AG10803 (cell line): Measurements from ENCODE around the gene NDUFAF2.

Experiments used
- DNase-seq: peaks from one replicate; pipeline ENCODE4 v3.0.0; 2010; ENCODE audit warnings: low read depth
- H3K4me3 ChIP-seq: 2 replicates; pipeline ENCODE4 v1.5.1; 2011; ENCODE audit warnings: mild to moderate bottlenecking, low read length, control low read depth
- TF ChIP-seq, protein P1 (sequence below): conservative IDR thresholded peaks from 2 replicates; pipeline ENCODE4 v1.5.1; 2011; ENCODE audit warnings: mild to moderate bottlenecking, low read length, control low read depth, inconsistent platforms

NDUFAF2 gene

DNA sequence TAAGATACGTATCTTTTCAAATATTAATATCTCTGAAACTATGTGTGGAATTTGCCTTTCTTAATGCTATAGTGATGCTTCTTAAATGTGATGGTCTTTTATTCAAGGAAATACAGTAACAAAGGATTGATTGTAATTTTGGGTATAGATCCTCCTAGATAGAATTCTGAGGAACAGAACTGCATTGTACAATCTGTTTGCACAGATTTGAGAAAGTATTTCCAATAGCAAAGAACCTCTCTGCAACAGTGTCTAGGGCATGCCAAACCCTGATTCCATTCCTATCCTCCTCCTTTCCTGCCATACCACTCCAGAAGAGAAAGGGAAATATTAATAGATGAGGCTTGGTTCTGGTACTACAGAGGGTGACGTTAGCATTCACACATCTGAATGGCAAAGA lies 206.9 kb downstream of the NDUFAF2 start:
- TF ChIP-seq, protein P1, sequence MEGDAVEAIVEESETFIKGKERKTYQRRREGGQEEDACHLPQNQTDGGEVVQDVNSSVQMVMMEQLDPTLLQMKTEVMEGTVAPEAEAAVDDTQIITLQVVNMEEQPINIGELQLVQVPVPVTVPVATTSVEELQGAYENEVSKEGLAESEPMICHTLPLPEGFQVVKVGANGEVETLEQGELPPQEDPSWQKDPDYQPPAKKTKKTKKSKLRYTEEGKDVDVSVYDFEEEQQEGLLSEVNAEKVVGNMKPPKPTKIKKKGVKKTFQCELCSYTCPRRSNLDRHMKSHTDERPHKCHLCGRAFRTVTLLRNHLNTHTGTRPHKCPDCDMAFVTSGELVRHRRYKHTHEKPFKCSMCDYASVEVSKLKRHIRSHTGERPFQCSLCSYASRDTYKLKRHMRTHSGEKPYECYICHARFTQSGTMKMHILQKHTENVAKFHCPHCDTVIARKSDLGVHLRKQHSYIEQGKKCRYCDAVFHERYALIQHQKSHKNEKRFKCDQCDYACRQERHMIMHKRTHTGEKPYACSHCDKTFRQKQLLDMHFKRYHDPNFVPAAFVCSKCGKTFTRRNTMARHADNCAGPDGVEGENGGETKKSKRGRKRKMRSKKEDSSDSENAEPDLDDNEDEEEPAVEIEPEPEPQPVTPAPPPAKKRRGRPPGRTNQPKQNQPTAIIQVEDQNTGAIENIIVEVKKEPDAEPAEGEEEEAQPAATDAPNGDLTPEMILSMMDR: no peak
- H3K4me3 ChIP-seq: no peak overlapping the region
- no peak for DNase-seq

DNA sequence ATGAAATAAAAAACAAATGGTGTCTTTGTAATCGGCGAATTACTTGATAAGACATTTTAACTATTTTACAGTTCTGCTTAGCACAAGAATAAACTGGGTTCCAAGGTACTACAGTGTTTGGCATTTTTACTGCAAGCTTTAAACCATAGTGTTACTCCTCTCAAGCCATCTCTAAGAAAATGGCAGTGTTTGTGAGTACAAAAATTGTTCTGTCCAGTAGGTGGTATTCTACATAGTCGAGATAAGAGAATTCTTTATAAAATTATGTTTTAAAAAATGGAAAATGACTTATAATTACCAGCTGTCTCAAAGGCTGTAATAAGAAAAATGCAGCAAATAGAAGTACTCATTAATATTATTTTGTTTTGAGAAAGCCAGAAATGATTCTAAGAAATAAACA lies 214.1 kb downstream of the NDUFAF2 start:
- no peak overlapping the region for H3K4me3 ChIP-seq
- DNase-seq: no peak
- TF ChIP-seq, protein P1: peak; percentile 19; the same call in 1 of the 2 replicates

DNA sequence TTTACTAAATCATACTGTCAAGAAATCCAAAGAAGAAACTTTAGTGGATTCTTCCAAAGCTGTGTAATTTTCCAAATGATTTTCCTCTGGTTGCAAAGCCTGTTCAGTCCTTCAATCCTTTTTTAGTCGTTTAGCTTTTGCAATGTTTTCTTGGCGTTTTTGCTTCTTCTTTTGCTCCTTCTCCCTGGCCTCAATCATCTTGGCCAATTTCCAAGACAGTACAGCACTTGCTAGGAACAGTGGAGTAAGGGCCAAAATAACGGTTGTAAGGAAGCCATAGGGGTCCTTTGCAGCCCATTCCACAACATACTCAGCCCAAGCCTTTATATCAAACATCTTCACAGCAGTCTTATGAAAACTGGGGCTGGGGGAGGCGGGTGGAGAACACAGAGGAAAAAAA lies 214.8 kb downstream of the NDUFAF2 start:
- H3K4me3 ChIP-seq: no peak overlapping the region
- DNase-seq: no peak
- TF ChIP-seq, protein P1: no peak

DNA sequence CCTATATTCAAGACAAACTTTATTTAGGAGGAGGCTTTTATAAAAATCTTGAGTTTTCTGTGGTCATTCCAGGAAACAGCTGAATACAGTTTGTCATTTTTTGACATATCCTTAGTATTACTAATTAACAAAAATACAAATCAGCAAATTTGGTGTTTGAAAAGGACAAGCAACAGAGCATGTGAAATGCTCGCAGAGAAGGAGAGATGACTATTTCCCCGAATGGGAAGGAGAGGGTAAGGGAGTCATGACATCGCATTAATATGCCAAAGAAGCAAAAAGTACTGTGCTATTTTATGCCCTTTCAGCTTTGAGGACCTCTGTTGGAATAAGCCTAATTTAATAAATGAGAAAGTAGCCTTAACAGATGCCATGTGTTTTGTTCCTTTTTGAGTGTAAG lies 215.5 kb downstream of the NDUFAF2 start:
- DNase-seq: no peak
- TF ChIP-seq, protein P1: no peak

DNA sequence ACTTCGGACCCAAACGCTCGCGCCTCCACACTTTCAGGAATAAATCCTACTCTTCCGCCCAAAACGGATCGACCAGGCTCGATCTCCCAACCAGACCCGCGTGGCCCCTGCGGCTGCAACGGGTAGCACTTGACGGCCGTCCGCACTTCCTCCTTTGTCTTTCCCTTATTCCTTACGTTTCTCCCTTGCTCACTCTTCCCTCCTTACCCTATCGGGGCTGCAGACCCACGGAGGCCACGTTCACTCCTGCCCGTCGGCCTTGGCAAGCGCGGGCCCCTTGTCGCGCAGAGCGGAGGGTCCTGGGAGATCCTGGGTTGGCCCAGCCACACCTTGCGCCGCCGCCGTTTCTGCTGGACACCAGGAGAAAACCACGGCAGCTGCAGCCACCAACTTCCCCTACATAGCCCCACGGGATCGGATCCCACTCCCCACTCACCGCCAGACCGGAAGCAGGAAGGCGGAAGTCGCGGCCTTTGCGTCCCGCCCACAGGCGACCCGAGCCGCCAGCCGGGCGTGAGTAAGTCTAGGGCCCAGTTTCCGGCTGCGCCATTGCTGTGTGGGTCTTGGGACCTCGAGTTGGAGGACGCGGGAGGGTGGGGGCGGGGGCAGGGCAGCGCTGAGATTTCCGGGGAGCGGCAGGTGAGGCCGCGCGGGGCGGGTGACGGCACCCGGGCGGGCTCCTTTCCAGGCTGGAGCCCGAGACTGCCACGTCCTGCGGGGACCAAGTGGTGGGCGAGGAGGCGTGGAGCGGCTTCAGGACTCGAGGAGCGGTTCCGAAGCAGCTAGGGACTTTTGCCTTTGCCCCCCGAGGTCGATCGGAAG lies 217.2 kb downstream of the NDUFAF2 start, which contains the start of gene SMIM15:
Gene SMIM15 (minus strand): TSS at position 459 of the 822 bp plus-strand sequence. CDS start 2,297 bp downstream, outside the sequence.
- peak; percentile 87 for DNase-seq

More for the DNA sequence above, 215.5 kb downstream of the NDUFAF2 start:
- H3K4me3 ChIP-seq: no peak overlapping the region

DNA sequence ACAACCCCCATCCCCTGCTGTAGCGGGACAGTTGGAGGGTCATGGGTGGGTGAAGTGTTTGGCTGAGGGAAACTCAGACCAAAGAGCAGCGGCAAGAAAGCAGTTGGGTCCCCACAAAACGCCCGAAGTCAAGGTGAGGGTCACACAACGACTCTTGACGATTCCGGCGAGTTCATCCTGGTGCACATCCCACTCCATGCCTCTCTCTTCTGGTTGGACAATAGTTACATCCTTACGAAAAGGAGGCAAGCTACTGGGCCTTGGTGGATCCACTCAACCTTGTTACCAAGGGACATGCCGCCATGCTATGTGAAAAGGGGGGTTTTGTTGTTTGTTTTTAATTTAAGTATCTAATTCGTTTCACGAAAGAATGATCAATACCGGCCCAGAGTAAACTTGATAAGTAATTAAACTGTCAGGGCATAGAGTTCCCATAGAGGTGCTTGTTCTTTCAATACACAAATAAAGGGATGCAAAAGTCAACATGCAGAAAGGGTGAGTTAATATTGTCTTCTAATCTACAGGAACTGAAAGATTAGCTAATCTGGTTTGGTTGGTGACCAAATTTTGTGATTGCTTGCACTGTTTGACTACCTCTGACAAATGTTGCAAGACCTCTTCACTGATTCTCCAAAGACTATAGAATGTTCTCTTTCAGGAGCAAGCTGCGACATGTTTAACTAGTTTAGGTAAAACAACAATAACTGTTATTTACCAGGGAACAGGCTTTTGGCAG lies 218.0 kb downstream of the NDUFAF2 start:
- TF ChIP-seq, protein P1: no peak
- H3K4me3 ChIP-seq: peak overlapping the region; percentile 91
- DNase-seq: peak; percentile 35

More for the DNA sequence above, 217.2 kb downstream of the NDUFAF2 start, which contains the start of gene SMIM15:
- TF ChIP-seq, protein P1: 0 out of 2 replicates have a peak, but pooled peaks have one; percentile 9
- H3K4me3 ChIP-seq: peak within 1 kb of the TSS; percentile 91
